Activated gamma-delta T cell (primary cell): Measurements from ENCODE around the gene SPDL1.

Experiments
- DNase-seq: peaks from one replicate; lab custom pipeline; 2025; lab: John Stamatoyannopoulos, UW

The SPDL1 gene

GRCh38 chr5:169629847-169630548, 46.4 kb downstream of the SPDL1 start:
- DNase-seq: no peak

GRCh38 chr5:169631360-169631759, 47.8 kb downstream of the SPDL1 start:
- no peak for DNase-seq

- DNase-seq: no peak
Observed at GRCh38 chr5:169632946-169633345, 49.4 kb downstream of the SPDL1 start.

- no peak for DNase-seq
Observed at GRCh38 chr5:169634606-169635005, 51.0 kb downstream of the SPDL1 start.

- DNase-seq: no peak
Observed at GRCh38 chr5:169635936-169636335, 52.4 kb downstream of the SPDL1 start.

- no peak for DNase-seq
Observed at GRCh38 chr5:169636477-169637084, 53.0 kb downstream of the SPDL1 start.

- peak; percentile 52 for DNase-seq
Observed at GRCh38 chr5:169637085-169637548, 53.5 kb downstream of the SPDL1 start, which contains the start of gene DOCK2. Gene DOCK2 (plus strand): TSS chr5:169637275. CDS start chr5:169637327, 52 bp downstream.

- DNase-seq: peak; percentile 29
Observed at GRCh38 chr5:169637549-169638121, 54.1 kb downstream of the SPDL1 start.

GRCh38 chr5:169641253-169641652, 57.7 kb downstream of the SPDL1 start:
- no peak for DNase-seq

GRCh38 chr5:169646856-169647255, 63.3 kb downstream of the SPDL1 start:
- no peak for DNase-seq

GRCh38 chr5:169647566-169647965, 64.0 kb downstream of the SPDL1 start:
- no peak for DNase-seq

- DNase-seq: no peak
Observed at GRCh38 chr5:169648725-169649310, 65.2 kb downstream of the SPDL1 start.

GRCh38 chr5:169649486-169649885, 65.9 kb downstream of the SPDL1 start:
- DNase-seq: no peak

- no peak for DNase-seq
Observed at GRCh38 chr5:169650701-169651331, 67.2 kb downstream of the SPDL1 start.

- DNase-seq: no peak
Observed at GRCh38 chr5:169651526-169651925, 68.0 kb downstream of the SPDL1 start.

GRCh38 chr5:169652057-169652456, 68.5 kb downstream of the SPDL1 start:
- no peak for DNase-seq

GRCh38 chr5:169653091-169653490, 69.5 kb downstream of the SPDL1 start:
- DNase-seq: no peak
